Activated CD8-positive, alpha-beta T cell treated with anti-CD3 and anti-CD28 coated beads for 36 hours (primary cell): ENCODE measurements around the gene GTF3C1. TPM values are rescaled to one million over a fixed set of nuclear protein-coding genes. Genes with fewer than 3 reads are reported as not detected.

Experiments used
- ATAC-seq: fragments of 200-7000 bp; cut with Tn5 transposase; one replicate; pipeline ENCODE4 v1.10.0; 2021; ENCODE audit warnings: mild to moderate bottlenecking, moderate library complexity
- CTCF ChIA-PET: fragments of 350-600 bp; sonication (Branson Sonifier 250); formaldehyde crosslinking; loops from one replicate; lab custom pipeline; 2021; ENCODE audit warnings: antibody characterized with exemption; lab: Charles Lee
- POLR2A ChIA-PET: fragments of 350-600 bp; sonication (Branson Sonifier 250); formaldehyde crosslinking; loops from one replicate; lab custom pipeline; 2021; ENCODE audit warnings: antibody characterized with exemption; lab: Charles Lee
- DNase-seq: peaks from one replicate; pipeline ENCODE4 v3.0.0-alpha.2; 2020
- H3K27ac Mint-ChIP-seq: one replicate; pipeline ENCODE4 v1.8.0; 2021; ENCODE audit warnings: mild to moderate bottlenecking, mixed read lengths
- H3K27me3 Mint-ChIP-seq: one replicate; pipeline ENCODE4 v1.8.0; 2021; ENCODE audit warnings: mixed read lengths
- H3K36me3 Mint-ChIP-seq: one replicate; pipeline ENCODE4 v1.8.0; 2021; ENCODE audit warnings: low read depth, mixed read lengths
- H3K4me1 Mint-ChIP-seq: one replicate; pipeline ENCODE4 v1.8.0; 2021; ENCODE audit warnings: low read depth, mixed read lengths
- H3K4me3 Mint-ChIP-seq: one replicate; pipeline ENCODE4 v1.8.0; 2021; ENCODE audit warnings: mild to moderate bottlenecking, moderate library complexity, mixed read lengths
- H3K9me3 Mint-ChIP-seq: one replicate; pipeline ENCODE4 v1.8.0; 2021; ENCODE audit warnings: mixed read lengths
- CTCF ChIP-seq: fragments of 200-600 bp; IDR thresholded peaks from one replicate; pipeline ENCODE4 v1.8.0; 2022; ENCODE audit warnings: antibody characterized with exemption, mild to moderate bottlenecking
- intact Hi-C: fragments of 100-400 bp; cut with micrococcal nuclease; formaldehyde crosslinking; loops from one replicate; pipeline ENCODE4 v1.10.0; 2022
- total RNA-seq, 2 experiments: library from RNA; stranded (reverse); gene quantifications; one replicate each; pipeline ENCODE4 v1.2.3, GENCODE V29; 2021

Gene GTF3C1
- 10 to 100 TPM; 55.9 to 58.6 TPM for total RNA-seq

DNA sequence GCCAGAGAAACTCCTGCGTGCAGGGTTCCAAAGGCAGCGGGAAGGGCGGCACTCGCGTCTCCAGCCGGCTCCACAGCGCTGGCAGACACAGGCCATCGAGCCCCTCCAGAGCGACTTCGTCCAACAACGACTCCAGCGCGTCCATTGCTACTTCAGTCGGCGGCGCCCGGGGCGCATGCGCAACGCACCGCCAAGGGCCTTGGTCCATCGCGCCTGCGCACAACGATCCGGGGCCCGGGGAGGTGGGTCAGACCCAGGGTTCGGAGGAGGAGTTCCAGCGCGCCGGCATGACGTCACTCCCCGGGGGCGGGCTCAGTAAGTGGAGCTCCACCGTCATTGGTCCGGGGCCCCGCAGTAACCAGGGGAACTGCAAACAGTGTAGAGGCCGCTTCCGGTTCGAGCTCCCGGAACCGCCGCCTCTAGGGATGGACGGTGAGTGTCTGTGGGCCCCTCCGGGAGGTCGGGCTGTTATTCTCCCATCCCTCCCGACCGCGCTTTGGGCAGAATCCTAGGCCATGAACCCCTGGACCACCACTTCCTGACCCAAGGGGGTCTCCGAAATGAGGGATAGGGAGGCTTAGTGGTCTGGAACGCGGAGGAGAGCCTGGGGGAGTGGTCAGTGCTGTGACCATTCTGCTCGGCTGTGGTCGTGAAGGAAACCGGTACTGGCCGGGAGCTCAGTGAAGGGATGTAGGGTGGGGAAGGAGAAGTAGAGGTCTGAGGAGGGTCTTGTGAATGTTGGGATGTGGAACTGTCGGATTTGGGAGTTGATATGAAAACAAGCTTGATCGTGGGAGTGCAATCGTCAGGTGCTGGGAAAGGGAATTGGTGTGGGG is at the start of gene GTF3C1, which contains the start of gene KATNIP:
Gene GTF3C1, minus strand, starts transcription at position 168 of the 836 bp plus-strand sequence. Its CDS starts 23 bp downstream, at position 145.
Gene KATNIP, plus strand, starts transcription at position 399 of the 836 bp plus-strand sequence. Its CDS starts 27 bp downstream, at position 426.
- POLR2A ChIA-PET, result interaction anchor here (0.6 to 1.6 kb wide), 6 partner anchors 13 to 146 kb away, joined by 3 to 6 read pairs (median 4); no protein-coding TSS in a partner anchor
- CTCF ChIA-PET, result interaction anchor here (0.8 to 3.2 kb wide), 8 partner anchors 9 to 520 kb away, joined by 3 to 12 read pairs (median 4); no protein-coding TSS in a partner anchor

DNA sequence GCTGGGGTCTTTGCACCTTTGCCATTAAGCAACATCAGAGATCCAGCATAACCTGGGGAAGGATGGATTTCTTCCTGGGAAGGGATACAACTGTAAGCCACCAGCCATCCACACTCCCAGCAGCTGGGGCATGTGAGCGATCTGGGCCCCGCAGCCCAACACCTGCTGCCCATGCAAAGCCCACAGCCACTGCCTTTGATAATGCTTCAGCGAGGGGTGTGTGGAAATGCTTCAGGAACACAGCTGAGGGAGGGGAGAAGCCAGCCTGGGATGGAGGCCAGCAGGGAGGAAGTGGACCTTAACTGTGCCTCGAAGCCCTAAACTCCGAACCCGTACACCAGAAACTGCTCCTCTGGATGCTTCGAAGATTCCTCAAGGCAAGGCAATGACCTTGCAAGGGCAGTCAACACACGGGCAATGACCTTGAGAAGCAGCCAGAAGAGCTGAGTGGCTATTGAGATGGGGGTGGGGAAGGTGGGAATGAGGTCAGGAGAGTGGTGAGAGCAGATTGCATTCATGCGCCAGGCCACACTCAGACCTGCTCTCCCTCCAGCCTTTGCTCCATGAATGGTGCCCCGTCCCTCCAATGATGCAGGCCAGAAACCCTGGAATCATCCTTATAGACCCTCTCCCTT is 49.3 kb upstream of the GTF3C1 start:
- ChIA-PET POLR2A (no interaction called here), CTCF (no interaction called here)
- Mint-ChIP-seq H3K4me1 (no peaks in the 10 kb centered on the region), H3K27ac (no peak overlapping the region), H3K27me3 (no peaks in the 10 kb centered on the region), H3K4me3 (no peak overlapping the region), H3K9me3 (no peaks in the 10 kb centered on the region), H3K36me3 (no peaks in the 10 kb centered on the region)
- DNase-seq (no peak), ATAC-seq (no peak)
- no peak for TF ChIP-seq CTCF
- intact Hi-C loops, result no loop called here

More for the DNA sequence above, at the start of gene GTF3C1, which contains the start of gene KATNIP:
- H3K27ac Mint-ChIP-seq, result peak within 1 kb of the TSS; percentile 93
- H3K4me1 Mint-ChIP-seq, result peaks cover 32% of the 10 kb centered on the region
- intact Hi-C loops, result no loop called here
- H3K9me3 Mint-ChIP-seq, result no peaks in the 10 kb centered on the region
- peaks cover 8% of the 10 kb centered on the region for H3K36me3 Mint-ChIP-seq
- ATAC-seq (peak; percentile 99), DNase-seq (peak; percentile 100)
- H3K4me3 Mint-ChIP-seq, result peak within 1 kb of the TSS; percentile 92
- no peaks in the 10 kb centered on the region for H3K27me3 Mint-ChIP-seq
- TF ChIP-seq CTCF, result no peak

DNA sequence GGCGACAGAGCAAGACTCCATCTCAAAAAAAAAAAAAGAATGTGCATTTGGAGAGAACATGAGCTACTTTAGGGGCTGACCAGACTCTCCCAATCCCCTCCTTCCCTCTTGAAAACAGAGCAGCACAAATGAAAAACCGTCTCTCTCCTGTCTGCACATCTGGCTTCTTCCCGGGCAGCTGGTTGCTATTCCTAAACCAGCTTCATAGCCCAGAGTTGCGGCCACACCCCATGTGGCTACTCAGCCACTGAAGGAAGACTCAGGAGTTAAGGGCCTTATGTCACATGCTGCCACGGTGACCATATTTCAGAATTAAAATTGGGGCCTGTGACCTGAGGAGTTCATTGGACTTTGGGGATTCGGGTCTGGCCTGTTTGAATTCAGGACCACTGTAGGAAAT is 48.5 kb upstream of the GTF3C1 start:
- intact Hi-C loops, result no loop called here
- no peaks in the 10 kb centered on the region for H3K36me3 Mint-ChIP-seq
- DNase-seq (no peak), ATAC-seq (no peak)
- no peaks in the 10 kb centered on the region for H3K27me3 Mint-ChIP-seq
- no peaks in the 10 kb centered on the region for H3K9me3 Mint-ChIP-seq
- ChIA-PET CTCF (no interaction called here), POLR2A (no interaction called here)
- H3K27ac Mint-ChIP-seq, result no peak overlapping the region
- TF ChIP-seq CTCF, result no peak
- no peak overlapping the region for H3K4me3 Mint-ChIP-seq
- H3K4me1 Mint-ChIP-seq, result no peaks in the 10 kb centered on the region

- H3K27me3 Mint-ChIP-seq, result no peaks in the 10 kb centered on the region
- ChIA-PET CTCF (no interaction called here), POLR2A (no interaction called here)
- DNase-seq, result no peak
- no peak overlapping the region for H3K4me3 Mint-ChIP-seq
- intact Hi-C loops, result no loop called here
- H3K27ac Mint-ChIP-seq, result no peak overlapping the region
- no peak for ATAC-seq
- H3K9me3 Mint-ChIP-seq, result no peaks in the 10 kb centered on the region
- no peaks in the 10 kb centered on the region for H3K36me3 Mint-ChIP-seq
- no peak for TF ChIP-seq CTCF
- H3K4me1 Mint-ChIP-seq, result no peaks in the 10 kb centered on the region
Measured at GRCh38 chr16:27597361-27597760, 47.6 kb upstream of the GTF3C1 start.
